GM21717 (cell line): ENCODE data around the gene EYA4.

Source experiments
- ATAC-seq: cut with Tn5 transposase; IDR thresholded peaks from one replicate; pipeline ENCODE4 v1.9.1; 2021; ENCODE audit warnings: mild to moderate bottlenecking, moderate library complexity; ENCODE audit not compliant: unreplicated experiment

Gene EYA4

GRCh38 chr6:133288662-133289061 is 47.5 kb downstream of the EYA4 start:
- no peak for ATAC-seq

GRCh38 chr6:133289733-133290306 is 48.7 kb downstream of the EYA4 start:
- ATAC-seq, result no peak

GRCh38 chr6:133290930-133291329 is 49.8 kb downstream of the EYA4 start:
- no peak for ATAC-seq

- no peak for ATAC-seq
Measured at GRCh38 chr6:133291671-133292070, 50.5 kb downstream of the EYA4 start.

GRCh38 chr6:133297657-133298056 is 56.5 kb downstream of the EYA4 start:
- ATAC-seq, result no peak

GRCh38 chr6:133298335-133298734 is 57.2 kb downstream of the EYA4 start:
- ATAC-seq, result no peak

GRCh38 chr6:133298801-133299200 is 57.6 kb downstream of the EYA4 start:
- no peak for ATAC-seq

- ATAC-seq, result no peak
Measured at GRCh38 chr6:133300896-133301295, 59.7 kb downstream of the EYA4 start.

- ATAC-seq, result no peak
Measured at GRCh38 chr6:133301835-133302234, 60.7 kb downstream of the EYA4 start.

- ATAC-seq, result no peak
Measured at GRCh38 chr6:133306931-133307330, 65.8 kb downstream of the EYA4 start.

- no peak for ATAC-seq
Measured at GRCh38 chr6:133309579-133309978, 68.4 kb downstream of the EYA4 start.

- no peak for ATAC-seq
Measured at GRCh38 chr6:133312006-133312405, 70.8 kb downstream of the EYA4 start.

GRCh38 chr6:133313068-133313467 is 71.9 kb downstream of the EYA4 start:
- no peak for ATAC-seq

- no peak for ATAC-seq
Measured at GRCh38 chr6:133314947-133315346, 73.8 kb downstream of the EYA4 start.

GRCh38 chr6:133315811-133316210 is 74.7 kb downstream of the EYA4 start:
- ATAC-seq, result no peak

GRCh38 chr6:133317704-133318103 is 76.5 kb downstream of the EYA4 start:
- ATAC-seq, result no peak

GRCh38 chr6:133326584-133326983 is 85.4 kb downstream of the EYA4 start:
- ATAC-seq, result no peak

- no peak for ATAC-seq
Measured at GRCh38 chr6:133333852-133334251, 92.7 kb downstream of the EYA4 start.

GRCh38 chr6:133337308-133337707 is 96.2 kb downstream of the EYA4 start:
- ATAC-seq, result no peak

- no peak for ATAC-seq
Measured at GRCh38 chr6:133339543-133340384, 98.6 kb downstream of the EYA4 start.

GRCh38 chr6:133340557-133340956 is 99.4 kb downstream of the EYA4 start:
- no peak for ATAC-seq

- no peak for ATAC-seq
Measured at GRCh38 chr6:133341607-133342158, 100.5 kb downstream of the EYA4 start.
